Keratinocyte (primary cell): Measurements from ENCODE around the gene SDE2.
"Not testable (repeated sequence)": the region's sequence is repeated elsewhere in the genome, so short reads cannot be mapped to it uniquely, and the experiment has no call there.

ENCODE experiments used
- CTCF ChIP-seq, 3 experiments: IDR thresholded peaks in 1 of 3; conservative IDR thresholded peaks in 1 of 3; optimal IDR thresholded peaks in 1 of 3; 2 replicates in 2 of 3; 3 replicates in 1 of 3; pipeline versions ENCODE3 to v1.5.1; 2011; ENCODE audit warnings: low read length in 3 of 3, mild to moderate bottlenecking in 3 of 3, moderate library complexity in 2 of 3, control low read depth in 1 of 3, inconsistent platforms in 1 of 3; ENCODE audit not compliant: insufficient read depth in 2 of 3; ENCODE audit errors: extremely low read depth in 1 of 3
- EZH2 ChIP-seq: IDR thresholded peaks from one replicate; pipeline ENCODE4 v1.6.1; 2012; ENCODE audit warnings: inconsistent platforms, mild to moderate bottlenecking, low read length, moderate library complexity

GRCh38 chr1:225975146-225975545, 24.0 kb downstream of the SDE2 start:
- not testable (repeated sequence) for TF ChIP-seq CTCF (optimal IDR thresholded peaks at IDR 0.05 in 1 of 3, IDR thresholded peaks at IDR 0.05 in 1 of 3, conservative IDR thresholded peaks at IDR 0.05 in 1 of 3; ENCODE audit: extremely low read depth in 1 of 3, insufficient read depth in 2 of 3, low read length in 3 of 3); EZH2
